Stimulated activated memory B cell treated with anti-CD40 and anti-IgM and Interleukin-4, amounts not matched to agents 10 μg/mL and 1 μg/mL and 100 μg/mL, for 72 hours (primary cell): ENCODE data around the gene JAZF1.

Source experiments
- ATAC-seq: fragments of 150-1000 bp; cut with Tn5 transposase; 2 replicates; pipeline ENCODE4 v1.10.0; 2021
- H3K27ac Mint-ChIP-seq: one replicate; pipeline ENCODE4 v1.8.0; 2022; ENCODE audit warnings: mild to moderate bottlenecking, mixed read lengths
- H3K27me3 Mint-ChIP-seq: one replicate; pipeline ENCODE4 v1.8.0; 2022; ENCODE audit warnings: mixed read lengths
- H3K36me3 Mint-ChIP-seq: one replicate; pipeline ENCODE4 v1.8.0; 2022; ENCODE audit warnings: mixed read lengths
- H3K4me1 Mint-ChIP-seq: one replicate; pipeline ENCODE4 v1.8.0; 2022; ENCODE audit warnings: mixed read lengths
- H3K4me3 Mint-ChIP-seq: one replicate; pipeline ENCODE4 v1.8.0; 2022; ENCODE audit warnings: mild to moderate bottlenecking, moderate library complexity, mixed read lengths
- H3K9me3 Mint-ChIP-seq: one replicate; pipeline ENCODE4 v1.8.0; 2022; ENCODE audit warnings: mixed read lengths

Gene JAZF1

GRCh38 chr7:28005847-28006231 is 174.8 kb downstream of the JAZF1 start:
- Mint-ChIP-seq H3K4me1 (peaks cover 39% of the 10 kb centered on the region), H3K9me3 (no peaks in the 10 kb centered on the region), H3K27me3 (no peaks in the 10 kb centered on the region), H3K27ac (no peak overlapping the region), H3K4me3 (no peak overlapping the region), H3K36me3 (peaks cover 7% of the 10 kb centered on the region)
- ATAC-seq = no peak

GRCh38 chr7:28005075-28005846 is 175.3 kb downstream of the JAZF1 start:
- Mint-ChIP-seq H3K4me1 (peaks cover 34% of the 10 kb centered on the region), H3K9me3 (no peaks in the 10 kb centered on the region), H3K4me3 (no peak overlapping the region), H3K36me3 (peaks cover 7% of the 10 kb centered on the region), H3K27ac (no peak overlapping the region), H3K27me3 (no peaks in the 10 kb centered on the region)
- no peak for ATAC-seq

GRCh38 chr7:28003408-28003807 is 177.2 kb downstream of the JAZF1 start:
- Mint-ChIP-seq H3K36me3 (peaks cover 12% of the 10 kb centered on the region), H3K4me3 (no peak overlapping the region), H3K9me3 (no peaks in the 10 kb centered on the region), H3K27me3 (no peaks in the 10 kb centered on the region), H3K4me1 (peaks cover 23% of the 10 kb centered on the region), H3K27ac (no peak overlapping the region)
- no peak for ATAC-seq

- no peaks in the 10 kb centered on the region for H3K27me3 Mint-ChIP-seq
- H3K27ac Mint-ChIP-seq = no peak overlapping the region
- H3K36me3 Mint-ChIP-seq = peaks cover 16% of the 10 kb centered on the region
- ATAC-seq = no peak
- no peak overlapping the region for H3K4me3 Mint-ChIP-seq
- H3K4me1 Mint-ChIP-seq = peaks cover 28% of the 10 kb centered on the region
- no peaks in the 10 kb centered on the region for H3K9me3 Mint-ChIP-seq
Observed at GRCh38 chr7:28002638-28003037, 178.0 kb downstream of the JAZF1 start.

- Mint-ChIP-seq H3K36me3 (peaks cover 21% of the 10 kb centered on the region), H3K27ac (no peak overlapping the region), H3K27me3 (no peaks in the 10 kb centered on the region), H3K9me3 (no peaks in the 10 kb centered on the region), H3K4me1 (peaks cover 34% of the 10 kb centered on the region), H3K4me3 (no peak overlapping the region)
- ATAC-seq = no peak
Observed at GRCh38 chr7:28001896-28002295, 178.7 kb downstream of the JAZF1 start.

- Mint-ChIP-seq H3K27me3 (no peaks in the 10 kb centered on the region), H3K36me3 (peaks cover 17% of the 10 kb centered on the region), H3K4me1 (peaks cover 35% of the 10 kb centered on the region), H3K4me3 (no peak overlapping the region), H3K27ac (no peak overlapping the region), H3K9me3 (no peaks in the 10 kb centered on the region)
- ATAC-seq = no peak
Observed at GRCh38 chr7:27999829-28000228, 180.8 kb downstream of the JAZF1 start.

- Mint-ChIP-seq H3K27me3 (no peaks in the 10 kb centered on the region), H3K9me3 (no peaks in the 10 kb centered on the region), H3K36me3 (peaks cover 24% of the 10 kb centered on the region), H3K4me1 (peaks cover 43% of the 10 kb centered on the region), H3K27ac (no peak overlapping the region), H3K4me3 (no peak overlapping the region)
- ATAC-seq = no peak
Observed at GRCh38 chr7:27998382-27998781, 182.2 kb downstream of the JAZF1 start.

- Mint-ChIP-seq H3K36me3 (peaks cover 24% of the 10 kb centered on the region), H3K27me3 (no peaks in the 10 kb centered on the region), H3K9me3 (no peaks in the 10 kb centered on the region), H3K27ac (no peak overlapping the region), H3K4me3 (no peak overlapping the region), H3K4me1 (peaks cover 46% of the 10 kb centered on the region)
- no peak for ATAC-seq
Observed at GRCh38 chr7:27997188-27997707, 183.3 kb downstream of the JAZF1 start.

- Mint-ChIP-seq H3K4me3 (no peak overlapping the region), H3K4me1 (peaks cover 37% of the 10 kb centered on the region), H3K9me3 (no peaks in the 10 kb centered on the region), H3K27ac (no peak overlapping the region), H3K27me3 (no peaks in the 10 kb centered on the region), H3K36me3 (peaks cover 31% of the 10 kb centered on the region)
- no peak for ATAC-seq
Observed at GRCh38 chr7:27996141-27996540, 184.5 kb downstream of the JAZF1 start.

- ATAC-seq = no peak
- Mint-ChIP-seq H3K9me3 (no peaks in the 10 kb centered on the region), H3K36me3 (peaks cover 37% of the 10 kb centered on the region), H3K27me3 (no peaks in the 10 kb centered on the region), H3K4me1 (peaks cover 36% of the 10 kb centered on the region), H3K27ac (no peak overlapping the region), H3K4me3 (no peak overlapping the region)
Observed at GRCh38 chr7:27995228-27995627, 185.4 kb downstream of the JAZF1 start.

- ATAC-seq = no peak
- H3K4me1 Mint-ChIP-seq = peaks cover 31% of the 10 kb centered on the region
- no peaks in the 10 kb centered on the region for H3K9me3 Mint-ChIP-seq
- no peaks in the 10 kb centered on the region for H3K27me3 Mint-ChIP-seq
- H3K27ac Mint-ChIP-seq = no peak overlapping the region
- H3K4me3 Mint-ChIP-seq = no peak overlapping the region
- peaks cover 38% of the 10 kb centered on the region for H3K36me3 Mint-ChIP-seq
Observed at GRCh38 chr7:27994639-27995038, 186.0 kb downstream of the JAZF1 start.

- H3K9me3 Mint-ChIP-seq = peaks cover 3% of the 10 kb centered on the region
- peaks cover 27% of the 10 kb centered on the region for H3K4me1 Mint-ChIP-seq
- no peak overlapping the region for H3K27ac Mint-ChIP-seq
- H3K4me3 Mint-ChIP-seq = no peak overlapping the region
- H3K36me3 Mint-ChIP-seq = peaks cover 52% of the 10 kb centered on the region
- ATAC-seq = no peak
- no peaks in the 10 kb centered on the region for H3K27me3 Mint-ChIP-seq
Observed at GRCh38 chr7:27992755-27993493, 187.7 kb downstream of the JAZF1 start.

GRCh38 chr7:27992097-27992496 is 188.5 kb downstream of the JAZF1 start:
- Mint-ChIP-seq H3K9me3 (peaks cover 3% of the 10 kb centered on the region), H3K36me3 (peaks cover 52% of the 10 kb centered on the region), H3K27me3 (no peaks in the 10 kb centered on the region), H3K27ac (no peak overlapping the region), H3K4me1 (peaks cover 20% of the 10 kb centered on the region), H3K4me3 (no peak overlapping the region)
- ATAC-seq = no peak

- Mint-ChIP-seq H3K27ac (no peak overlapping the region), H3K27me3 (no peaks in the 10 kb centered on the region), H3K9me3 (peaks cover 3% of the 10 kb centered on the region), H3K36me3 (peaks cover 54% of the 10 kb centered on the region), H3K4me1 (peaks cover 14% of the 10 kb centered on the region), H3K4me3 (no peak overlapping the region)
- ATAC-seq = no peak
Observed at GRCh38 chr7:27991006-27991528, 189.5 kb downstream of the JAZF1 start.

GRCh38 chr7:27976531-27976930 is 204.1 kb downstream of the JAZF1 start:
- no peak overlapping the region for H3K4me3 Mint-ChIP-seq
- ATAC-seq = no peak
- peaks cover 75% of the 10 kb centered on the region for H3K36me3 Mint-ChIP-seq
- no peak overlapping the region for H3K27ac Mint-ChIP-seq
- no peaks in the 10 kb centered on the region for H3K27me3 Mint-ChIP-seq
- peaks cover 4% of the 10 kb centered on the region for H3K9me3 Mint-ChIP-seq
- peaks cover 50% of the 10 kb centered on the region for H3K4me1 Mint-ChIP-seq
